Rectal smooth muscle tissue (tissue), 1 donor: ENCODE measurements around the gene LEUTX.
"Not testable (repeated sequence)": the region's sequence is repeated elsewhere in the genome, so short reads cannot be mapped to it uniquely, and the experiment has no call there.

Experiments used
- H3K27ac ChIP-seq: one replicate; pipeline ENCODE4 v1.7.0; 2013; ENCODE audit warnings: low read depth, low read length, inconsistent platforms
- H3K27me3 ChIP-seq: one replicate; pipeline ENCODE4 v1.7.0; 2013; ENCODE audit warnings: low read length; ENCODE audit not compliant: control insufficient read depth, insufficient read depth
- H3K36me3 ChIP-seq: one replicate; pipeline ENCODE4 v1.7.0; 2013; ENCODE audit warnings: low read length; ENCODE audit not compliant: control insufficient read depth, insufficient read depth
- H3K4me1 ChIP-seq: one replicate; pipeline ENCODE4 v1.7.0; 2013; ENCODE audit warnings: low read length; ENCODE audit not compliant: control insufficient read depth, insufficient read depth
- H3K4me3 ChIP-seq: one replicate; pipeline ENCODE4 v1.7.0; 2013; ENCODE audit warnings: low read length
- H3K9ac ChIP-seq: one replicate; pipeline ENCODE4 v1.7.0; 2013; ENCODE audit warnings: low read length

LEUTX gene

GRCh38 chr19:39795001-39795400 lies 16.3 kb downstream of the LEUTX start:
- no peak overlapping the region for H3K9ac ChIP-seq
- H3K27ac ChIP-seq, result no peak overlapping the region
- H3K4me3 ChIP-seq, result no peak overlapping the region
- no peaks in the 10 kb centered on the region for H3K27me3 ChIP-seq
- no peaks in the 10 kb centered on the region for H3K4me1 ChIP-seq
- no peaks in the 10 kb centered on the region for H3K36me3 ChIP-seq

- no peak overlapping the region for H3K9ac ChIP-seq
- H3K4me1 ChIP-seq, result no peaks in the 10 kb centered on the region
- H3K4me3 ChIP-seq, result no peak overlapping the region
- no peaks in the 10 kb centered on the region for H3K27me3 ChIP-seq
- no peaks in the 10 kb centered on the region for H3K36me3 ChIP-seq
- no peak overlapping the region for H3K27ac ChIP-seq
Observed at GRCh38 chr19:39796000-39796498, 17.4 kb downstream of the LEUTX start.

DNA sequence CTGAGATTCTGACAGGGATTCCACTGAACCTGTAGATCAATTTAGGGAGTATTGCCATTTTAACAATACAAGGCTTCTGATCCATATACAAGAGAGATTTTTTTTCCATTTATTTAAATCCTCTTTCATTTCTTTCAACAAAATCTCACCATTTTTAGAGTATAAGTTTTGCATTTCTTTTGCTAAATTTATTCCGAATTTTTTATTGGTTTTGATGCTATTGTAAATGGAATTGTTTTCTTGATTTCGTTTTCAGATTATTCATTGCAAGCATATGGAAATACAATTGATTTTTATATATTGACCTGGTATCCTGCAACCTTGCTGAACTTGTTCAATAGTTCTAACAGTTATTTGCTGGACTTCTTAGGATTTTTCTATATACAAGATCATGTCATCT lies 18.4 kb downstream of the LEUTX start:
- Histone ChIP-seq H3K4me3 (no peak overlapping the region), H3K27me3 (no peaks in the 10 kb centered on the region), H3K27ac (no peak overlapping the region), H3K4me1 (no peaks in the 10 kb centered on the region), H3K9ac (no peak overlapping the region), H3K36me3 (no peaks in the 10 kb centered on the region)

GRCh38 chr19:39802958-39803357 lies 24.3 kb downstream of the LEUTX start:
- H3K4me1 ChIP-seq, result no peaks in the 10 kb centered on the region
- H3K36me3 ChIP-seq, result no peaks in the 10 kb centered on the region
- no peaks in the 10 kb centered on the region for H3K27me3 ChIP-seq
- H3K4me3 ChIP-seq, result no peak overlapping the region
- no peak overlapping the region for H3K9ac ChIP-seq
- H3K27ac ChIP-seq, result no peak overlapping the region

GRCh38 chr19:39805104-39805503 lies 26.4 kb downstream of the LEUTX start:
- Histone ChIP-seq H3K9ac (no peak overlapping the region), H3K4me3 (no peak overlapping the region), H3K36me3 (no peaks in the 10 kb centered on the region), H3K4me1 (no peaks in the 10 kb centered on the region), H3K27ac (no peak overlapping the region), H3K27me3 (no peaks in the 10 kb centered on the region)

DNA sequence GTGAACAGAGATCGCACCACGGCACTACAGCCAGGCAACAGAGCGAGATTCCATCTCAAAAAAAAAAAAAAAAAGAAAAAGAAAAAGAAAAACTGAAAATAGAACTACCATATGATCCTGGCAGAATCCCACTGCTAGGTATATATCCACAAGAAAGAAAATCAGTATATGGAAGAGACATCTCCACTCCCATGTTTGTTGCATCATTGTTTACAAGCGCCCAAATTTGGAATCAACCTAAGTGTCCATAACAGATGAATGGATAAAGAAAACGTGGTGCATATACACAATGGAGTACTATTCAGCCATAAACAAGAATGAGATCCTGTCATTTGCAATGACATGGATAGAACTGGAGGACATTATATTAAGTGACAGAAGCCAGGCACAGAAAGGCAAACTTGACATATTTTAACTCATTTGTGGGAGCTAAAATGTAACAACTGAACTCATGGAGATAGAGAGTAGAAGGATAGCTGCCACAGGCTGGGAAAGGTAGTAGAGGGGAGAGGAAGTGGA lies 29.3 kb downstream of the LEUTX start:
- no peak overlapping the region for H3K9ac ChIP-seq
- no peaks in the 10 kb centered on the region for H3K27me3 ChIP-seq
- H3K36me3 ChIP-seq, result no peaks in the 10 kb centered on the region
- no peaks in the 10 kb centered on the region for H3K4me1 ChIP-seq
- H3K4me3 ChIP-seq, result no peak overlapping the region
- H3K27ac ChIP-seq, result no peak overlapping the region

- H3K4me1 ChIP-seq, H3K27ac ChIP-seq, H3K27me3 ChIP-seq, H3K9ac ChIP-seq, H3K36me3 ChIP-seq, H3K4me3 ChIP-seq: not testable (repeated sequence)
Observed at GRCh38 chr19:39808688-39809087, 30.0 kb downstream of the LEUTX start.

- no peak overlapping the region for H3K4me3 ChIP-seq
- H3K36me3 ChIP-seq, result peaks cover 4% of the 10 kb centered on the region
- H3K9ac ChIP-seq, result no peak overlapping the region
- H3K27me3 ChIP-seq, result no peaks in the 10 kb centered on the region
- H3K4me1 ChIP-seq, result no peaks in the 10 kb centered on the region
- no peak overlapping the region for H3K27ac ChIP-seq
Observed at GRCh38 chr19:39809368-39809767, 30.7 kb downstream of the LEUTX start.

DNA sequence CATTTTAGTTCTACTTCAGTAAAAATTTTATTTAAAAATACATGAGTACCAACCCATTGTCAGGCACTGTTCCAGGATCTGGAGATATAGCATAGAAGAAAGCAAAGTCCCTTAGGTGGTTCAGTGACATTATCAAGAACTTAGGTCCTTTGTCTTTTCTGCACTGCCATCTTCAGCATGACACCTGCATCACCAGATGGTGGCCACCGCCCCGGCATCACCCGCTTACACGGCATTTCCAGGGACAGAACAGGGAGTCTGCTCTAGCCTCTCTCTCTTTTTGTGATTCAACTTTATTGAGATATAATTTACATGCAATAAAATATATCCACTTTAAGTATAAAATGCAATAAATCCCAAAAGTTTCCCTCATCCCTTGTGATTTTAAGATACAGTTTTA lies 31.8 kb downstream of the LEUTX start:
- peaks cover 4% of the 10 kb centered on the region for H3K36me3 ChIP-seq
- H3K27me3 ChIP-seq, result no peaks in the 10 kb centered on the region
- H3K27ac ChIP-seq, result no peak overlapping the region

GRCh38 chr19:39811064-39811463 lies 32.4 kb downstream of the LEUTX start:
- Histone ChIP-seq H3K4me1 (no peaks in the 10 kb centered on the region), H3K27ac (no peak overlapping the region), H3K27me3 (no peaks in the 10 kb centered on the region), H3K36me3 (peaks cover 4% of the 10 kb centered on the region), H3K4me3 (no peak overlapping the region), H3K9ac (no peak overlapping the region)

More for the DNA sequence above, 31.8 kb downstream of the LEUTX start:
- Histone ChIP-seq H3K9ac (no peak overlapping the region), H3K4me1 (no peaks in the 10 kb centered on the region), H3K4me3 (no peak overlapping the region)

DNA sequence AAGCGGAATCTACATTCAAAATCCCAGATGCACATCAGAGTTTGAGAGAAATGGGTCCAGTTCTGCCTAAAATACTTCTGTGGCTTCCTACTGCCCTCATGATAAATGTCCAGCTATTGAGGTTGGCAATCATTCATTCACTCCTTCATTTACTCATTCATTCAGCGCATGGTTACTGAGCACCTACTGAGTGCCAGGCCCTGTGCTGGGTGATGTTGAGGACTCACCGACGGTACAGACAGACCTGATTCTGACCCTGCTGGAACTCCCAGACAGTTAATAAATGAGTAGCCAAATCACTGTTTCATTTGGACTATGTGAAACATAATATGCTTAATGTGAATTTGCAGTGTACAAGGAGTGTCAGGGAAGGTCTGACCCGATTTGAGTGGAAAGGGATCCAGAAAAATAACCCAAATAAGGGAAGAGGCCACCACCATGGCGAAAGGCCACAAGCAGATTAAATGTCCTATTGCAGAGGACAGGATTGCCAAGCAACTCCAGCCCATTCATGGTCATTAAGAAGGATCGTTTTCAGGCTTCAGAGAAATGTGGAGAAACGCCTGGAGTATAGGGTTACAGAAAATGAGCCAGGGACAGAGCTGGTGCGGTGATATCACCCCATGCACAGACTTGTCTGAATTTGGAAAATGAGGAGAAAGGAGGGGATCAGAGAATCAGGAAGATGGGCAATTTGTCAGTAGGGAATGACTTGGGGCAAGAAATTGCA lies 34.8 kb downstream of the LEUTX start:
- H3K9ac ChIP-seq, result no peak overlapping the region
- H3K4me1 ChIP-seq, result no peaks in the 10 kb centered on the region
- peaks cover 4% of the 10 kb centered on the region for H3K36me3 ChIP-seq
- no peaks in the 10 kb centered on the region for H3K27me3 ChIP-seq
- H3K4me3 ChIP-seq, result no peak overlapping the region
- H3K27ac ChIP-seq, result no peak overlapping the region

- not testable (repeated sequence) for H3K4me3 ChIP-seq, H3K36me3 ChIP-seq, H3K27me3 ChIP-seq, H3K4me1 ChIP-seq, H3K9ac ChIP-seq, H3K27ac ChIP-seq
Observed at GRCh38 chr19:39814111-39814510, 35.5 kb downstream of the LEUTX start.

- Histone ChIP-seq H3K4me3 (no peak overlapping the region), H3K4me1 (no peaks in the 10 kb centered on the region), H3K9ac (no peak overlapping the region), H3K27me3 (no peaks in the 10 kb centered on the region), H3K27ac (no peak overlapping the region), H3K36me3 (peaks cover 4% of the 10 kb centered on the region)
Observed at GRCh38 chr19:39814595-39814994, 35.9 kb downstream of the LEUTX start.
